GM15510 (cell line): Measurements from ENCODE around the gene UFSP2.

Experiments used
- POLR2A ChIP-seq: IDR thresholded peaks from 3 replicates; pipeline ENCODE4 v1.6.1; 2011; ENCODE audit warnings: borderline replicate concordance; ENCODE audit not compliant: insufficient read length; ENCODE audit errors: extremely low read depth

The UFSP2 gene

GRCh38 chr4:185456131-185456530, 30.4 kb upstream of the UFSP2 start:
- no peak for TF ChIP-seq POLR2A

GRCh38 chr4:185445209-185445608, 19.4 kb upstream of the UFSP2 start:
- TF ChIP-seq POLR2A, result no peak

GRCh38 chr4:185441479-185441878, 15.7 kb upstream of the UFSP2 start:
- TF ChIP-seq POLR2A, result no peak

- TF ChIP-seq POLR2A, result no peak
Observed at GRCh38 chr4:185437809-185438208, 12.0 kb upstream of the UFSP2 start.

- no peak for TF ChIP-seq POLR2A
Observed at GRCh38 chr4:185435466-185435865, 9.7 kb upstream of the UFSP2 start.

- TF ChIP-seq POLR2A, result no peak
Observed at GRCh38 chr4:185429660-185430059, 3.9 kb upstream of the UFSP2 start.

- no peak for TF ChIP-seq POLR2A
Observed at GRCh38 chr4:185426960-185427688, 1.4 kb upstream of the UFSP2 start.

- TF ChIP-seq POLR2A, result no peak
Observed at GRCh38 chr4:185424905-185425646, 688 bp downstream of the UFSP2 start.

GRCh38 chr4:185421366-185422124, 4.2 kb downstream of the UFSP2 start:
- no peak for TF ChIP-seq POLR2A

- TF ChIP-seq POLR2A, result no peak
Observed at GRCh38 chr4:185416955-185417354, 8.8 kb downstream of the UFSP2 start.

- TF ChIP-seq POLR2A, result no peak
Observed at GRCh38 chr4:185412412-185412811, 13.4 kb downstream of the UFSP2 start.

GRCh38 chr4:185411849-185412248, 13.9 kb downstream of the UFSP2 start:
- no peak for TF ChIP-seq POLR2A

- TF ChIP-seq POLR2A, result no peak
Observed at GRCh38 chr4:185408432-185408831, 17.3 kb downstream of the UFSP2 start.

GRCh38 chr4:185405296-185405999, 20.3 kb downstream of the UFSP2 start:
- TF ChIP-seq POLR2A, result no peak

GRCh38 chr4:185404031-185404430, 21.7 kb downstream of the UFSP2 start:
- no peak for TF ChIP-seq POLR2A
